Subcutaneous abdominal adipose tissue (tissue), 5 donors: ENCODE data around the gene UBQLNL.

ENCODE experiments used
- H3K27ac ChIP-seq: one replicate; pipeline ENCODE4 v1.7.0; 2013; ENCODE audit warnings: low read depth, mild to moderate bottlenecking, inconsistent platforms, low read length, moderate library complexity
- H3K27me3 ChIP-seq, 5 donors: one replicate each; pipeline ENCODE4 v1.7.0; 2013; ENCODE audit warnings: low read length in 5 of 5, inconsistent platforms in 1 of 5; ENCODE audit not compliant: control insufficient read depth in 5 of 5, insufficient read depth in 4 of 5
- H3K36me3 ChIP-seq, 5 donors: one replicate each; pipeline ENCODE4 v1.7.0; 2013; ENCODE audit warnings: low read length in 5 of 5; ENCODE audit not compliant: control insufficient read depth in 5 of 5, insufficient read depth in 5 of 5
- H3K4me1 ChIP-seq, 5 donors: one replicate each; pipeline ENCODE4 v1.7.0; 2013; ENCODE audit warnings: low read length in 5 of 5, mild to moderate bottlenecking in 3 of 5, moderate library complexity in 1 of 5; ENCODE audit not compliant: control insufficient read depth in 5 of 5, insufficient read depth in 5 of 5
- H3K4me3 ChIP-seq, 5 donors: one replicate each; pipeline ENCODE4 v1.7.0; 2013; ENCODE audit warnings: low read length in 5 of 5, low read depth in 1 of 5
- H3K9ac ChIP-seq, 5 donors: one replicate each; pipeline ENCODE4 v1.7.0; 2013; ENCODE audit warnings: low read length in 5 of 5, mild to moderate bottlenecking in 4 of 5, moderate library complexity in 3 of 5
- H3K9me3 ChIP-seq, 5 donors: one replicate each; pipeline ENCODE4 v1.7.0; 2013; ENCODE audit warnings: low read length in 5 of 5; ENCODE audit not compliant: control insufficient read depth in 5 of 5
- donor health status: healthy.
- donor health status: healthy.
- donor health status: healthy.
- donor health status: healthy.
- donor health status: healthy.

UBQLNL gene

GRCh38 chr11:5536482-5536881, 20.0 kb upstream of the UBQLNL start:
- Histone ChIP-seq H3K27me3 (no peaks in the 10 kb centered on the region), H3K9me3 (no peaks in the 10 kb centered on the region), H3K36me3 (no peaks in the 10 kb centered on the region), H3K9ac (no peak overlapping the region), H3K27ac (no peak overlapping the region), H3K4me3 (no peak overlapping the region), H3K4me1 (no peaks in the 10 kb centered on the region)

GRCh38 chr11:5534046-5534445, 17.5 kb upstream of the UBQLNL start:
- Histone ChIP-seq H3K9me3 (no peaks in the 10 kb centered on the region), H3K4me3 (no peak overlapping the region), H3K9ac (no peak overlapping the region), H3K27me3 (no peaks in the 10 kb centered on the region), H3K36me3 (no peaks in the 10 kb centered on the region), H3K4me1 (no peaks in the 10 kb centered on the region), H3K27ac (no peak overlapping the region)

- Histone ChIP-seq H3K36me3 (no peaks in the 10 kb centered on the region), H3K27me3 (no peaks in the 10 kb centered on the region), H3K4me1 (peaks cover 0 to 12% (median 0%) of the 10 kb centered on the region in 5 donors), H3K9me3 (no peaks in the 10 kb centered on the region), H3K9ac (no peak overlapping the region), H3K4me3 (no peak overlapping the region), H3K27ac (no peak overlapping the region)
Observed at GRCh38 chr11:5531053-5531831, 14.7 kb upstream of the UBQLNL start.

- Histone ChIP-seq H3K9me3 (no peaks in the 10 kb centered on the region), H3K4me1 (peaks cover 0 to 12% (median 0%) of the 10 kb centered on the region in 5 donors), H3K27ac (no peak overlapping the region), H3K36me3 (no peaks in the 10 kb centered on the region), H3K9ac (no peak overlapping the region), H3K4me3 (no peak overlapping the region), H3K27me3 (no peaks in the 10 kb centered on the region)
Observed at GRCh38 chr11:5528495-5528894, 12.0 kb upstream of the UBQLNL start.

GRCh38 chr11:5527716-5528115, 11.2 kb upstream of the UBQLNL start:
- no peaks in the 10 kb centered on the region for H3K27me3 ChIP-seq
- H3K9me3 ChIP-seq: no peaks in the 10 kb centered on the region
- no peak overlapping the region for H3K4me3 ChIP-seq
- no peak overlapping the region for H3K9ac ChIP-seq
- H3K36me3 ChIP-seq: no peaks in the 10 kb centered on the region
- H3K4me1 ChIP-seq: peaks cover 0 to 12% (median 0%) of the 10 kb centered on the region in 5 donors
- no peak overlapping the region for H3K27ac ChIP-seq

GRCh38 chr11:5524756-5525155, 8.3 kb upstream of the UBQLNL start:
- H3K9me3 ChIP-seq: no peaks in the 10 kb centered on the region
- no peaks in the 10 kb centered on the region for H3K36me3 ChIP-seq
- no peak overlapping the region for H3K4me3 ChIP-seq
- no peaks in the 10 kb centered on the region for H3K27me3 ChIP-seq
- H3K4me1 ChIP-seq: peaks cover 0 to 12% (median 0%) of the 10 kb centered on the region in 5 donors
- H3K9ac ChIP-seq: no peak overlapping the region
- H3K27ac ChIP-seq: no peak overlapping the region

GRCh38 chr11:5522308-5522707, 5.8 kb upstream of the UBQLNL start:
- H3K4me1 ChIP-seq: no peaks in the 10 kb centered on the region

GRCh38 chr11:5521540-5521939, 5.0 kb upstream of the UBQLNL start:
- H3K36me3 ChIP-seq: no peaks in the 10 kb centered on the region
- no peak overlapping the region for H3K4me3 ChIP-seq
- H3K9me3 ChIP-seq: no peaks in the 10 kb centered on the region
- no peak overlapping the region for H3K9ac ChIP-seq
- H3K27me3 ChIP-seq: no peaks in the 10 kb centered on the region
- H3K4me1 ChIP-seq: no peaks in the 10 kb centered on the region
- H3K27ac ChIP-seq: no peak overlapping the region

More at GRCh38 chr11:5522308-5522707, 5.8 kb upstream of the UBQLNL start:
- no peak overlapping the region for H3K27ac ChIP-seq
- no peak overlapping the region for H3K4me3 ChIP-seq
- no peaks in the 10 kb centered on the region for H3K9me3 ChIP-seq
- H3K36me3 ChIP-seq: no peaks in the 10 kb centered on the region
- H3K9ac ChIP-seq: no peak overlapping the region
- H3K27me3 ChIP-seq: no peaks in the 10 kb centered on the region

GRCh38 chr11:5514841-5515240, 1.7 kb downstream of the UBQLNL start:
- Histone ChIP-seq H3K36me3 (no peaks in the 10 kb centered on the region), H3K9ac (no peak overlapping the region), H3K4me1 (no peaks in the 10 kb centered on the region), H3K9me3 (no peaks in the 10 kb centered on the region), H3K27ac (no peak overlapping the region), H3K4me3 (no peak overlapping the region), H3K27me3 (no peaks in the 10 kb centered on the region)

- H3K4me3 ChIP-seq: no peak within 1 kb of the TSS
- H3K36me3 ChIP-seq: no peaks in the 10 kb centered on the region
- peaks cover 0 to 5% (median 0%) of the 10 kb centered on the region in 5 donors for H3K27me3 ChIP-seq
- no peak within 1 kb of the TSS for H3K9ac ChIP-seq
- H3K9me3 ChIP-seq: no peaks in the 10 kb centered on the region
- no peaks in the 10 kb centered on the region for H3K4me1 ChIP-seq
- H3K27ac ChIP-seq: no peak within 1 kb of the TSS
Observed at GRCh38 chr11:5509803-5510202, 6.7 kb downstream of the UBQLNL start, which contains the start of gene UBQLN3. Gene UBQLN3, minus strand, starts transcription at chr11:5509957. Its CDS starts 399 bp downstream, at chr11:5509558.
